Measurements from ENCODE around the gene HLF. TPM values are rescaled to one million over a fixed set of nuclear protein-coding genes. Genes with fewer than 3 reads are reported as not detected.

The HLF gene
- total and polyA plus RNA-seq, 8 donors: 1.6 to 42.4 (median 9.6) TPM

GRCh38 chr17:55238179-55238930, 26.4 kb upstream of the HLF start:
- peak overlapping the region; percentile 72 to 87 (median 80) for H3K27ac ChIP-seq
- H3K9me3 ChIP-seq: no peaks in the 10 kb centered on the region
- 1% methylated on average over 22 to 68 of the region's 68 CpGs for WGBS, 5 donors
- H3K4me1 ChIP-seq: peaks cover 7 to 21% (median 19%) of the 10 kb centered on the region in 4 donors
- TF ChIP-seq POLR2A (IDR thresholded peaks at IDR 0.05): no peak
- TF ChIP-seq POLR2AphosphoS5 (IDR thresholded peaks at IDR 0.05): peak; percentile 18 to 91 (median 89)
- TF ChIP-seq, protein P1, sequence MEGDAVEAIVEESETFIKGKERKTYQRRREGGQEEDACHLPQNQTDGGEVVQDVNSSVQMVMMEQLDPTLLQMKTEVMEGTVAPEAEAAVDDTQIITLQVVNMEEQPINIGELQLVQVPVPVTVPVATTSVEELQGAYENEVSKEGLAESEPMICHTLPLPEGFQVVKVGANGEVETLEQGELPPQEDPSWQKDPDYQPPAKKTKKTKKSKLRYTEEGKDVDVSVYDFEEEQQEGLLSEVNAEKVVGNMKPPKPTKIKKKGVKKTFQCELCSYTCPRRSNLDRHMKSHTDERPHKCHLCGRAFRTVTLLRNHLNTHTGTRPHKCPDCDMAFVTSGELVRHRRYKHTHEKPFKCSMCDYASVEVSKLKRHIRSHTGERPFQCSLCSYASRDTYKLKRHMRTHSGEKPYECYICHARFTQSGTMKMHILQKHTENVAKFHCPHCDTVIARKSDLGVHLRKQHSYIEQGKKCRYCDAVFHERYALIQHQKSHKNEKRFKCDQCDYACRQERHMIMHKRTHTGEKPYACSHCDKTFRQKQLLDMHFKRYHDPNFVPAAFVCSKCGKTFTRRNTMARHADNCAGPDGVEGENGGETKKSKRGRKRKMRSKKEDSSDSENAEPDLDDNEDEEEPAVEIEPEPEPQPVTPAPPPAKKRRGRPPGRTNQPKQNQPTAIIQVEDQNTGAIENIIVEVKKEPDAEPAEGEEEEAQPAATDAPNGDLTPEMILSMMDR (IDR thresholded peaks at IDR 0.05): no peak
- peak; percentile 33 for TF ChIP-seq EP300 (IDR thresholded peaks at IDR 0.05)
- H3K36me3 ChIP-seq: no peaks in the 10 kb centered on the region
- peak overlapping the region; percentile 48 to 58 (median 51) for H3K4me3 ChIP-seq
- intact Hi-C loops (cut with DNase I; ENCODE audit: low total_unique reads): no loop called here
- peak; percentile 92 to 98 for DNase-seq
- H3K27me3 ChIP-seq: no peaks in the 10 kb centered on the region

DNA sequence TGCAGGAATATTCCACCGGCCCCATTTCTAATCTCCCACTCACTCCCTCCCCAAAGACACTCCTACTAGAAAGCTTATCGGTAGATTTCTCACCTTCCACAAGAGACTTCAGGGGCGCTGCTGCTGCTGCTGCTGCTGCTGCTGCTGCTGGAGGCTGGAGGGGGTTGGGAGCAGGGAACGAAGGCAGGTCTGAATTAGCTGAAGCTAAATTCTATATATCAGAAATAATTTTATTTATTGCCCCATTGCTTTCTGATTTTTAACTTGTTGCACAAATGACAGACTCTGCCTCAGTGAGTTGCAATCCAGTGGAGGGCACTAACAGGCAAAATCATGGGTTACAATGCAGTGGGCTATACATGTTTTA, 25.8 kb upstream of the HLF start:
- peaks cover 7 to 21% (median 19%) of the 10 kb centered on the region in 4 donors for H3K4me1 ChIP-seq
- peak overlapping the region; percentile 48 to 58 (median 51) for H3K4me3 ChIP-seq
- no peaks in the 10 kb centered on the region for H3K27me3 ChIP-seq
- intact Hi-C loops (cut with DNase I; ENCODE audit: low total_unique reads): no loop called here
- H3K9me3 ChIP-seq: no peaks in the 10 kb centered on the region
- WGBS, 5 donors: 0 to 8% (median 2%) methylated on average over 4 of the region's 4 CpGs
- DNase-seq: peak in 1 of 2 donors; percentile 57
- TF ChIP-seq POLR2A (IDR thresholded peaks at IDR 0.05) (no peak), EP300 (IDR thresholded peaks at IDR 0.05) (no peak), POLR2AphosphoS5 (IDR thresholded peaks at IDR 0.05) (no peak)
- TF ChIP-seq, protein P1 (IDR thresholded peaks at IDR 0.05): no peak
- H3K36me3 ChIP-seq: no peaks in the 10 kb centered on the region
- peak overlapping the region in 3 of 5 donors; percentile 72 to 87 (median 80) for H3K27ac ChIP-seq

- TF ChIP-seq POLR2A (IDR thresholded peaks at IDR 0.05): no peak
- TF ChIP-seq POLR2AphosphoS5 (IDR thresholded peaks at IDR 0.05): no peak
- no peak for TF ChIP-seq EP300 (IDR thresholded peaks at IDR 0.05)
- TF ChIP-seq, protein P1 (IDR thresholded peaks at IDR 0.05): no peak
- WGBS, 5 donors: 62 to 91% (median 87%) methylated on average over 2 of the region's 2 CpGs
- Histone ChIP-seq H3K4me3 (no peak overlapping the region), H3K27me3 (no peaks in the 10 kb centered on the region), H3K36me3 (no peaks in the 10 kb centered on the region), H3K27ac (no peak overlapping the region), H3K4me1 (peaks cover 7 to 21% (median 19%) of the 10 kb centered on the region in 4 donors), H3K9me3 (no peaks in the 10 kb centered on the region)
- intact Hi-C loops (cut with DNase I; ENCODE audit: low total_unique reads): no loop called here
- DNase-seq: no peak
These were observed 23.7 kb upstream of the HLF start for GRCh38 chr17:55241097-55241496.

DNA sequence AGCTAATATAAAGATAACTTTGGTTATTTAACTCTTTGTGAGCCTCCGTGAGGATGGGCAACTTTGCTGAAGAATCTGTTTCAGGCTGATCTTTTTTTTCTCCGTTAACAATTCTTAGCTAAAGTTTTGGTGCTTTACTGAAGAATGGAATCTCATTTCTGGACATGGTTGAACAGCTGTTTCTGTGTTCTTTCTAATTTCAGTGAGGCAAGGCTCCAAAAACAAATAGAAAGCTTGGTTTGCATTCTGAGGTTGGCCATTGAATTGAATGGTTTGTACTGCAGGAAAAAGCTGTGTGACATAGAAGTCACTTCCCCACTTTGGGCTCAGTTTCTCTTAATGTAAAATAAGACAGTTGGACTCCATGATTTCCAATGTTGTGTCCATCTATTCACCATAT, 22.3 kb upstream of the HLF start:
- no peaks in the 10 kb centered on the region for H3K27me3 ChIP-seq
- no peaks in the 10 kb centered on the region for H3K9me3 ChIP-seq
- peaks cover 7 to 18% (median 16%) of the 10 kb centered on the region in 4 donors for H3K4me1 ChIP-seq
- intact Hi-C loops (cut with DNase I; ENCODE audit: low total_unique reads): no loop called here
- no peak for DNase-seq
- 80 to 89% (median 84%) methylated on average over 2 of the region's 2 CpGs for WGBS, 5 donors
- no peak overlapping the region for H3K27ac ChIP-seq
- TF ChIP-seq EP300 (IDR thresholded peaks at IDR 0.05) (no peak), POLR2AphosphoS5 (IDR thresholded peaks at IDR 0.05) (no peak)
- TF ChIP-seq, protein P1 (IDR thresholded peaks at IDR 0.05): no peak
- no peak overlapping the region for H3K4me3 ChIP-seq
- no peaks in the 10 kb centered on the region for H3K36me3 ChIP-seq

Measured in stomach (tissue), 9 donors.